HUES64 (cell line): ENCODE data around the gene HECW1.

Source experiments
- H3K27ac ChIP-seq: 2 replicates; pipeline ENCODE4 v1.7.0; 2013; ENCODE audit warnings: low read depth, low read length, inconsistent platforms
- H3K27me3 ChIP-seq: 2 replicates; pipeline ENCODE4 v1.6.1; 2013; ENCODE audit warnings: mild to moderate bottlenecking, low read length; ENCODE audit not compliant: insufficient read depth
- H3K36me3 ChIP-seq: 2 replicates; pipeline ENCODE4 v1.6.1; 2013; ENCODE audit warnings: mild to moderate bottlenecking, low read length; ENCODE audit not compliant: insufficient read depth
- H3K4me1 ChIP-seq: 2 replicates; pipeline ENCODE4 v1.6.1; 2013; ENCODE audit warnings: mild to moderate bottlenecking, low read length, moderate library complexity; ENCODE audit not compliant: insufficient read depth
- H3K4me3 ChIP-seq: 2 replicates; pipeline ENCODE4 v1.5.1; 2013; ENCODE audit warnings: mild to moderate bottlenecking, low read length, moderate library complexity
- H3K9ac ChIP-seq: 2 replicates; pipeline ENCODE4 v1.6.1; 2013; ENCODE audit warnings: mild to moderate bottlenecking, low read depth, low read length
- H3K9me3 ChIP-seq: 2 replicates; pipeline ENCODE4 v1.6.1; 2013; ENCODE audit warnings: low read depth, low read length; ENCODE audit not compliant: insufficient read depth
- WGBS: fragments of 150-250, 120-280 bp; methylation state at CpG from one replicate; pipeline ENCODE4 v1.1.7; 2013; ENCODE audit warnings: missing lambda C conversion rate; 5-methylcytosine and 5-hydroxymethylcytosine counted together

Gene HECW1

GRCh38 chr7:43437001-43437400 lies 324.6 kb downstream of the HECW1 start:
- 85% methylated on average over 4 of the region's 5 CpGs for WGBS
- Histone ChIP-seq H3K9me3 (no peaks in the 10 kb centered on the region), H3K27ac (no peak overlapping the region), H3K9ac (no peak overlapping the region; the same call in 1 of the 2 replicates), H3K4me1 (peaks cover 25% of the 10 kb centered on the region), H3K4me3 (no peak overlapping the region), H3K36me3 (no peaks in the 10 kb centered on the region), H3K27me3 (no peaks in the 10 kb centered on the region)

GRCh38 chr7:43438897-43439479 lies 326.5 kb downstream of the HECW1 start:
- Histone ChIP-seq H3K9me3 (no peaks in the 10 kb centered on the region), H3K27me3 (no peaks in the 10 kb centered on the region), H3K36me3 (no peaks in the 10 kb centered on the region), H3K4me1 (peaks cover 25% of the 10 kb centered on the region), H3K9ac (no peak overlapping the region), H3K27ac (no peak overlapping the region), H3K4me3 (no peak overlapping the region)
- WGBS: 86% methylated on average over 8 of the region's 8 CpGs

- Histone ChIP-seq H3K9me3 (no peaks in the 10 kb centered on the region), H3K4me1 (peaks cover 25% of the 10 kb centered on the region), H3K9ac (no peak overlapping the region), H3K27ac (no peak overlapping the region), H3K27me3 (no peaks in the 10 kb centered on the region), H3K36me3 (no peaks in the 10 kb centered on the region), H3K4me3 (no peak overlapping the region)
- 61% methylated on average over 15 of the region's 15 CpGs for WGBS
Observed at GRCh38 chr7:43439631-43440401, 327.4 kb downstream of the HECW1 start.

GRCh38 chr7:43441231-43442130 lies 329.0 kb downstream of the HECW1 start:
- H3K36me3 ChIP-seq: no peaks in the 10 kb centered on the region
- no peak overlapping the region for H3K4me3 ChIP-seq
- H3K27ac ChIP-seq: no peak overlapping the region
- no peaks in the 10 kb centered on the region for H3K9me3 ChIP-seq
- no peak overlapping the region for H3K9ac ChIP-seq
- H3K27me3 ChIP-seq: no peaks in the 10 kb centered on the region
- H3K4me1 ChIP-seq: peaks cover 20% of the 10 kb centered on the region
- 96% methylated on average over 11 of the region's 11 CpGs for WGBS

DNA sequence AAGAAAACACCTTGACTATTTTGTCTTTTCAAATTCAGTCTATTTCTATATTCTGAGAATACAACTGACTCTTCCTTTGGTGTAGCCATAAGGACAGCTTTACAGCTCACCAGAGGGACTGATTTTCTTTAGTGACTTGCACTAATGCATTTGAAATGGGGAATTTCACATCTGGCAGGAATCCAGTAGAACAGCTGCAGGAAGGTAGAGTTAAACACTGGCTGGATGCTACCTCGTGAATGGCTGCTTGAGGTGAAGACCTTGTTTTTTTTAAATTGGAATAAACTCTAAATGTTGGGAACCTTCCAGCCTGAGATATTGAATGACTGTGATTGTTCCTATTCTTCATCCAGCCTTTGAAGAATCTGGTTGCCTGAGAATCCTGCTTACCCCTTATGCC lies 330.9 kb downstream of the HECW1 start:
- Histone ChIP-seq H3K27ac (no peak overlapping the region), H3K9me3 (no peaks in the 10 kb centered on the region), H3K9ac (no peak overlapping the region), H3K4me3 (no peak overlapping the region), H3K4me1 (peaks cover 8% of the 10 kb centered on the region), H3K36me3 (no peaks in the 10 kb centered on the region), H3K27me3 (no peaks in the 10 kb centered on the region)
- 86% methylated on average over 1 of the region's 1 CpG for WGBS

DNA sequence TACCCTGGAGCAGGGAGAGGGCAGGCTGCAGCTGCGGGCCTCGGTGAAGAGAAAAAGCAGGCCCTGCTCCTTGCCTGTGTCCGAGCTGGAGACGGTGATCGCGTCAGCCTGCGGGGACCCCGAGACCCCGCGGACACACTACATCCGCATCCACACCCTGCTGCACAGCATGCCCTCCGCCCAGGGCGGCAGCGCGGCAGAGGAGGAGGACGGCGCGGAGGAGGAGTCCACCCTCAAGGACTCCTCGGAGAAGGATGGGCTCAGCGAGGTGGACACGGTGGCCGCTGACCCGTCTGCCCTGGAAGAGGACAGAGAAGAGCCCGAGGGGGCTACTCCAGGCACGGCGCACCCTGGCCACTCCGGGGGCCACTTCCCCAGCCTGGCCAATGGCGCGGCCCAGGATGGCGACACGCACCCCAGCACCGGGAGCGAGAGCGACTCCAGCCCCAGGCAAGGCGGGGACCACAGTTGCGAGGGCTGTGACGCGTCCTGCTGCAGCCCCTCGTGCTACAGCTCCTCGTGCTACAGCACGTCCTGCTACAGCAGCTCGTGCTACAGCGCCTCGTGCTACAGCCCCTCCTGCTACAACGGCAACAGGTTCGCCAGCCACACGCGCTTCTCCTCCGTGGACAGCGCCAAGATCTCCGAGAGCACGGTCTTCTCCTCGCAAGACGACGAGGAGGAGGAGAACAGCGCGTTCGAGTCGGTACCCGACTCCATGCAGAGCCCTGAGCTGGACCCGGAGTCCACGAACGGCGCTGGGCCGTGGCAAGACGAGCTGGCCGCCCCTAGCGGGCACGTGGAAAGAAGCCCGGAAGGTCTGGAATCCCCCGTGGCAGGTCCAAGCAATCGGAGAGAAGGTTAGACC lies 332.5 kb downstream of the HECW1 start:
- Histone ChIP-seq H3K4me3 (no peak overlapping the region), H3K9me3 (no peaks in the 10 kb centered on the region), H3K27ac (no peak overlapping the region), H3K9ac (no peak overlapping the region), H3K36me3 (no peaks in the 10 kb centered on the region), H3K4me1 (peaks cover 15% of the 10 kb centered on the region; the same call in 1 of the 2 replicates), H3K27me3 (no peaks in the 10 kb centered on the region)
- 97% methylated on average over 72 of the region's 72 CpGs for WGBS

DNA sequence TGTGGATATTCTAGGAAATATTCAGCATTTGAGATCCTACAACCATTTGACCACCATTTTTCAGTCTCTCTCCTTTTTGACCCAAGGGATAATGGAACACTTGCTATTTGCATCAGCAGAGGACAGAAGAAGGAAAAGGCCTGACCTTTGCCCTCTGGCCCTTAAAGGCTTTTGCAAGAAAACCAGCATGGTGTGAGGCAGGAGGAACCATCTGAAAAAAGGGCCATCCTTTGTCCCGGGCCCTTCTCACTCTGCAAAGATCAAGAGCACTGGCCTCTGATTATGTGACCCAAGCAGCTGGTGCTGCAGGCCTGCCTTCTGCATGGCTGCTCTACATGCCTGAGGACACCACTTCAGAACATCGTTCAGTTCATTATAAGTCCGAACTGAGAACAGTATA lies 337.1 kb downstream of the HECW1 start:
- H3K4me1 ChIP-seq: peaks cover 20% of the 10 kb centered on the region
- no peak overlapping the region for H3K4me3 ChIP-seq
- 77% methylated on average over 3 of the region's 3 CpGs for WGBS
- peak overlapping the region; percentile 49; the same call in 1 of the 2 replicates for H3K27ac ChIP-seq
- no peaks in the 10 kb centered on the region for H3K36me3 ChIP-seq
- no peak overlapping the region for H3K9ac ChIP-seq
- no peaks in the 10 kb centered on the region for H3K9me3 ChIP-seq
- H3K27me3 ChIP-seq: no peaks in the 10 kb centered on the region

GRCh38 chr7:43450894-43451293 lies 338.4 kb downstream of the HECW1 start:
- Histone ChIP-seq H3K27ac (no peak overlapping the region), H3K9ac (no peak overlapping the region), H3K27me3 (no peaks in the 10 kb centered on the region), H3K9me3 (no peaks in the 10 kb centered on the region), H3K4me1 (peaks cover 23% of the 10 kb centered on the region), H3K4me3 (no peak overlapping the region), H3K36me3 (no peaks in the 10 kb centered on the region)
- 94% methylated on average over 3 of the region's 3 CpGs for WGBS

DNA sequence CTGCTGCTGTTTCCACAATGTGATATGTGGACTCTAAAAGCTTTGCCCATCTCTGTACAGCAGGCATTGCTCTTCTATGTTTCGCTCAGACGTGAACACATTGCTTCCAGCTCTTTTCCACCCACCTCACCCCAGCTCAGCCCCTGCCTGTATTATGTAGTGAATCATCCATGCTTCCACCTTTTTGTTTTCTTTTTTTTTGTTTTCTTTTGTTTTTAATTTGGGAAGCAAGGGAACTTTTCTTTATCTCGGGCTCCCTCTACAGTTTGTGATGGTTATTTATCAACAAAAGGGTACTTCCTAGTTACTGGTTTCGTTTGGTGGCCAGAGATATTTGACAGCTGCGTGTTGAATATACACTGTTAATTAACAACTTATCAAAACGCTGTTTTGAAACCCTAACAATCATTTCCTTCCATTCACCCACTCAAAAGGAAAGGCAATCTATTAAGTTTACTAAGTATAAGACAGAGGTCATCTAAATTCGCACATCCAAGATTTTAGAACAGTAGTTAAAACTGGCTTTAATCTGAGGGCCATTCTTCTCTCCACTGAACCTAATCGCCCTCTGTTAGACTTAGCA lies 342.6 kb downstream of the HECW1 start:
- H3K27ac ChIP-seq: no peak overlapping the region
- WGBS: 34% methylated on average over 6 of the region's 8 CpGs
- no peaks in the 10 kb centered on the region for H3K9me3 ChIP-seq

DNA sequence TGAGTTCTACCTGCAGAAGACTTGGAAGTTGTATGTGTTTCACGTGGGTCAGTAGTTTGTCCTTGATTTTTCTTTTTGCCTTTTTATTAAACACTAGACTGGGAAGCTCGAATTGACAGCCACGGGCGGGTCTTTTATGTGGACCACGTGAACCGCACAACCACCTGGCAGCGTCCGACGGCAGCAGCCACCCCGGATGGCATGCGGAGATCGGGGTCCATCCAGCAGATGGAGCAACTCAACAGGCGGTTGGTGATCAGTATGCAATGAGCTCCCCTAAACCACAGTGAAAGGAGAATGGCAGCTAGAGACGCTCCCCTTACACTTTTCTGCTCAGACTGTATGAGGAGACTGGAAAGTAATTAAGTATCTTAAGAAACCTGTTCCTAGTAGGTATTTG lies 343.8 kb downstream of the HECW1 start:
- Histone ChIP-seq H3K9me3 (no peaks in the 10 kb centered on the region), H3K27me3 (no peaks in the 10 kb centered on the region), H3K27ac (no peak overlapping the region), H3K9ac (no peak overlapping the region), H3K36me3 (no peaks in the 10 kb centered on the region), H3K4me1 (peaks cover 3% of the 10 kb centered on the region; the same call in 1 of the 2 replicates), H3K4me3 (no peak overlapping the region)
- 90% methylated on average over 14 of the region's 14 CpGs for WGBS

More for the DNA sequence above, 342.6 kb downstream of the HECW1 start:
- Histone ChIP-seq H3K4me3 (no peak overlapping the region), H3K4me1 (peaks cover 7% of the 10 kb centered on the region; the same call in 1 of the 2 replicates), H3K36me3 (no peaks in the 10 kb centered on the region), H3K27me3 (no peaks in the 10 kb centered on the region), H3K9ac (no peak overlapping the region)
